ENCODE measurements around the gene CNGA1.

The CNGA1 gene

GRCh38 chr4:48058617-48059530 is 42.4 kb upstream of the CNGA1 start:
- H3K36me3 ChIP-seq (ENCODE audit: insufficient read depth, low read length) = no peaks in the 10 kb centered on the region
- no peak overlapping the region for H2AFZ ChIP-seq (ENCODE audit: low read length)
- H3K4me1 ChIP-seq (ENCODE audit: insufficient read depth, low read length, poor library complexity, severe bottlenecking) = no peaks in the 10 kb centered on the region
- H3K9me2 ChIP-seq (replicated peaks; ENCODE audit: low read depth, low read length) = no peaks in the 10 kb centered on the region
- no peaks in the 10 kb centered on the region for H3K9me3 ChIP-seq (ENCODE audit: insufficient read depth, low read depth, low read length)
- H3F3A ChIP-seq (ENCODE audit: low read depth) = no peaks in the 10 kb centered on the region
- no peak for TF ChIP-seq EZH2phosphoT487 (IDR thresholded peaks at IDR 0.05; ENCODE audit: borderline replicate concordance)
- TF ChIP-seq, protein P1, sequence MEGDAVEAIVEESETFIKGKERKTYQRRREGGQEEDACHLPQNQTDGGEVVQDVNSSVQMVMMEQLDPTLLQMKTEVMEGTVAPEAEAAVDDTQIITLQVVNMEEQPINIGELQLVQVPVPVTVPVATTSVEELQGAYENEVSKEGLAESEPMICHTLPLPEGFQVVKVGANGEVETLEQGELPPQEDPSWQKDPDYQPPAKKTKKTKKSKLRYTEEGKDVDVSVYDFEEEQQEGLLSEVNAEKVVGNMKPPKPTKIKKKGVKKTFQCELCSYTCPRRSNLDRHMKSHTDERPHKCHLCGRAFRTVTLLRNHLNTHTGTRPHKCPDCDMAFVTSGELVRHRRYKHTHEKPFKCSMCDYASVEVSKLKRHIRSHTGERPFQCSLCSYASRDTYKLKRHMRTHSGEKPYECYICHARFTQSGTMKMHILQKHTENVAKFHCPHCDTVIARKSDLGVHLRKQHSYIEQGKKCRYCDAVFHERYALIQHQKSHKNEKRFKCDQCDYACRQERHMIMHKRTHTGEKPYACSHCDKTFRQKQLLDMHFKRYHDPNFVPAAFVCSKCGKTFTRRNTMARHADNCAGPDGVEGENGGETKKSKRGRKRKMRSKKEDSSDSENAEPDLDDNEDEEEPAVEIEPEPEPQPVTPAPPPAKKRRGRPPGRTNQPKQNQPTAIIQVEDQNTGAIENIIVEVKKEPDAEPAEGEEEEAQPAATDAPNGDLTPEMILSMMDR (conservative IDR thresholded peaks at IDR 0.05; ENCODE audit: low read length) = no peak
- H3K9ac ChIP-seq (ENCODE audit: low read depth, low read length, poor library complexity, severe bottlenecking) = no peak overlapping the region
- no peak overlapping the region for H3K4me2 ChIP-seq (ENCODE audit: low read depth, low read length, poor library complexity, severe bottlenecking)
- H3K27me3 ChIP-seq (ENCODE audit: insufficient read depth, low read length, poor library complexity, severe bottlenecking) = no peaks in the 10 kb centered on the region
- H3K79me2 ChIP-seq (ENCODE audit: insufficient read depth, low read length) = no peaks in the 10 kb centered on the region
- H3K4me3 ChIP-seq (ENCODE audit: low read length, poor library complexity, severe bottlenecking) = no peak overlapping the region
- no peaks in the 10 kb centered on the region for H4K20me1 ChIP-seq (ENCODE audit: insufficient read depth, low read length, poor library complexity, severe bottlenecking)

GRCh38 chr4:48051078-48051477 is 34.6 kb upstream of the CNGA1 start:
- Histone ChIP-seq H3K27me3 (ENCODE audit: insufficient read depth, low read length, poor library complexity, severe bottlenecking) (no peaks in the 10 kb centered on the region), H3F3A (ENCODE audit: low read depth) (no peaks in the 10 kb centered on the region), H3K4me3 (ENCODE audit: low read length, poor library complexity, severe bottlenecking) (no peak overlapping the region), H3K4me2 (ENCODE audit: low read depth, low read length, poor library complexity, severe bottlenecking) (no peak overlapping the region), H4K20me1 (ENCODE audit: insufficient read depth, low read length, poor library complexity, severe bottlenecking) (no peaks in the 10 kb centered on the region), H3K9me2 (replicated peaks; ENCODE audit: low read depth, low read length) (no peaks in the 10 kb centered on the region), H3K4me1 (ENCODE audit: insufficient read depth, low read length, poor library complexity, severe bottlenecking) (peaks cover 22% of the 10 kb centered on the region), H3K9me3 (ENCODE audit: insufficient read depth, low read depth, low read length) (no peaks in the 10 kb centered on the region), H2AFZ (ENCODE audit: low read length) (no peak overlapping the region), H3K9ac (ENCODE audit: low read depth, low read length, poor library complexity, severe bottlenecking) (no peak overlapping the region), H3K36me3 (ENCODE audit: insufficient read depth, low read length) (no peaks in the 10 kb centered on the region), H3K79me2 (ENCODE audit: insufficient read depth, low read length) (no peaks in the 10 kb centered on the region)
- no peak for TF ChIP-seq EZH2phosphoT487 (IDR thresholded peaks at IDR 0.05; ENCODE audit: borderline replicate concordance)

DNA sequence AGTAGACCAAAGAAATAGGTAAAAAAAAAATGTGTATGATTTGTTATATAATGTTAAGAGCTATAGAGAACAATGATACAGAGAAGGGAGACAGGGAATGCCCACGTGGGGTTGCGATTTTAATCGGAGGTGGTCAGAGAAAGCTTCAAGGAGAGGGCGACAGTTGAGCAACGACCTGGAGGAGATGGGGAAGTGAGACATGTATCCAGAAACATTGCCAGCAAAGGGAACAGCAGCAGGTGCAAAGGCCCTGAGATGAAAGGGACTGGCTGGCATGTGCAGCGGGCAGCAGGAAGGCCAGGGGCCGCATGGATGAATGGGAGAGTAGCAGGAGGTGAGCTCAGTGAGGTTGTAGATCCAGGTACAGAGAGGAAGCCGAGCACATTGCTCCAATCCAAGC is 33.0 kb upstream of the CNGA1 start:
- no peak overlapping the region for H3K9ac ChIP-seq (ENCODE audit: low read depth, low read length, poor library complexity, severe bottlenecking)
- H4K20me1 ChIP-seq (ENCODE audit: insufficient read depth, low read length, poor library complexity, severe bottlenecking) = no peaks in the 10 kb centered on the region
- H2AFZ ChIP-seq (ENCODE audit: low read length) = no peak overlapping the region
- H3K4me2 ChIP-seq (ENCODE audit: low read depth, low read length, poor library complexity, severe bottlenecking) = no peak overlapping the region
- peaks cover 29% of the 10 kb centered on the region for H3K4me1 ChIP-seq (ENCODE audit: insufficient read depth, low read length, poor library complexity, severe bottlenecking)
- H3K36me3 ChIP-seq (ENCODE audit: insufficient read depth, low read length) = no peaks in the 10 kb centered on the region
- H3F3A ChIP-seq (ENCODE audit: low read depth) = no peaks in the 10 kb centered on the region
- TF ChIP-seq, protein P1 (conservative IDR thresholded peaks at IDR 0.05; ENCODE audit: low read length) = no peak
- TF ChIP-seq EZH2phosphoT487 (IDR thresholded peaks at IDR 0.05; ENCODE audit: borderline replicate concordance) = no peak
- H3K4me3 ChIP-seq (ENCODE audit: low read length, poor library complexity, severe bottlenecking) = no peak overlapping the region
- no peaks in the 10 kb centered on the region for H3K27me3 ChIP-seq (ENCODE audit: insufficient read depth, low read length, poor library complexity, severe bottlenecking)
- H3K9me2 ChIP-seq (replicated peaks; ENCODE audit: low read depth, low read length) = no peaks in the 10 kb centered on the region
- no peaks in the 10 kb centered on the region for H3K9me3 ChIP-seq (ENCODE audit: insufficient read depth, low read depth, low read length)
- no peaks in the 10 kb centered on the region for H3K79me2 ChIP-seq (ENCODE audit: insufficient read depth, low read length)

Measured in Loucy (cell line).